ENCODE measurements around the gene IL21.
"Not testable (repeated sequence)": the region's sequence is repeated elsewhere in the genome, so short reads cannot be mapped to it uniquely, and the experiment has no call there.

Gene IL21

GRCh38 chr4:122577808-122578781 is 42.8 kb downstream of the IL21 start:
- no peak overlapping the region for H3K4me3 ChIP-seq (ENCODE audit: low read depth, low read length)
- peak; percentile 71 for TF ChIP-seq CTCF (IDR thresholded peaks at IDR 0.05; ENCODE audit: borderline replicate concordance, insufficient read depth, low read depth, low read length)

- no peak overlapping the region for H3K4me3 ChIP-seq (ENCODE audit: low read depth, low read length)
- TF ChIP-seq CTCF (IDR thresholded peaks at IDR 0.05; ENCODE audit: borderline replicate concordance, insufficient read depth, low read depth, low read length): no peak
These were observed 43.7 kb downstream of the IL21 start for GRCh38 chr4:122577189-122577553.

- TF ChIP-seq CTCF (IDR thresholded peaks at IDR 0.05; ENCODE audit: borderline replicate concordance, insufficient read depth, low read depth, low read length): peak; percentile 26; the same call in 1 of the 2 replicates
- H3K4me3 ChIP-seq (ENCODE audit: low read depth, low read length): no peak overlapping the region
These were observed 44.3 kb downstream of the IL21 start for GRCh38 chr4:122576261-122577188.

GRCh38 chr4:122574347-122574746 is 46.5 kb downstream of the IL21 start:
- H3K4me3 ChIP-seq (ENCODE audit: low read depth, low read length): not testable (repeated sequence)

GRCh38 chr4:122562449-122562848 is 58.4 kb downstream of the IL21 start:
- TF ChIP-seq CTCF (IDR thresholded peaks at IDR 0.05; ENCODE audit: borderline replicate concordance, insufficient read depth, low read depth, low read length): no peak
- H3K4me3 ChIP-seq (ENCODE audit: low read depth, low read length): no peak overlapping the region
